HG02943 (cell line): ENCODE results near the gene PTPRT.

Experiments used
- ATAC-seq: cut with Tn5 transposase; IDR thresholded peaks from one replicate; pipeline ENCODE4 v1.9.1; 2021; ENCODE audit warnings: mild to moderate bottlenecking, low read depth, moderate library complexity; ENCODE audit not compliant: unreplicated experiment

The PTPRT gene

GRCh38 chr20:42043921-42044320 is 1145.8 kb downstream of the PTPRT start:
- no peak for ATAC-seq

- ATAC-seq = no peak
These were observed 1148.6 kb downstream of the PTPRT start for GRCh38 chr20:42041000-42041565.

- no peak for ATAC-seq
These were observed 1161.9 kb downstream of the PTPRT start for GRCh38 chr20:42027746-42028268.

GRCh38 chr20:42026599-42026998 is 1163.1 kb downstream of the PTPRT start:
- ATAC-seq = no peak

GRCh38 chr20:42024653-42025052 is 1165.1 kb downstream of the PTPRT start:
- no peak for ATAC-seq
